Ammon's horn (tissue), 1 donor: ENCODE measurements around the gene MAP4K5.
"Not testable (repeated sequence)": the region's sequence is repeated elsewhere in the genome, so short reads cannot be mapped to it uniquely, and the experiment has no call there.

Source experiments
- DNase-seq: peaks from one replicate; pipeline ENCODE4 v3.0.0-alpha.2; 2016; ENCODE audit warnings: low spot score

The MAP4K5 gene

DNA sequence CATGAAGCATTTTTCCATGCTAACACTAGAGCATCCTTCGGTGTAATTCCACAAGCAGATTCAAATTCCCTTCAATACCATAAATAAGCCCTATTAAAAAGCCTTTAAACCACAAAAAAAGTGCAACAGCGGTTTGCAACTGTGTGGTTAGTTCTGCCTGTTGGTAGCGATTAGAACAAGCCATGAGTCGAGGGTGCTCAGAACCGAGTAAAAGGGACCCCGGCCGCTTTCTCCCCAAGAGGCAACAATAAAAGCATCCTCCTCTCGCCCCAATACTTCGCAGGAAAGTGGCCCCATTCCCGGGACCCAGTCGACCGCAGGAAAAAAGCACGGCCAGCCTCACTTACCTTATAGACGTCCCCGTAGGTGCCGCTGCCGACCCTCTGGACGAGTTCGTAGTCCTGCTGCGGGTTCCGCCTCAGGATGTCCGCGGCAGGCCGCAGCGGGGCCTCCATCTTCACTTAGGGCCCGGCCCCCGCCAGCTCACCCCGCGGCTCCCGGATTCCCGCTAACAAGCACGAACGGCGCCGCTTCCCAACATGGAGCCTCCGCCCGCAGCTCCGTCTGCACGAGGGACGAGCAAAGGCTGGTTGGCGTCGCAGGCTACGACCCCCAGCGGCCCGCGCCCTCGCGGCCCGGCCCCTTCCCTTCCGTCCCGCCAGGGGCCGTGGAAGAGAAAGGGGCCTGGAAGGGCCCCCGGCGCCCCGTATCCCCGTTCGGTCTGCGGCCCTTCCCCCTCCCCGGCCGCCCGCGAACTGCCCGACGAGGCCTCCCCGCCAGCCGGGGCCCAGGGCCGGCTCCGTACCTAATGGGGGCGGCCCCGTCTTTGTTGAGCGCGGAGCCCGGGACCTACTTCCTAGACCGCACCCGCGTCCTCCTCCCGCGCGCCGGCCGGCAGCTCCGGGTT is 521 bp downstream of the MAP4K5 start:
- DNase-seq = peak; percentile 49

DNA sequence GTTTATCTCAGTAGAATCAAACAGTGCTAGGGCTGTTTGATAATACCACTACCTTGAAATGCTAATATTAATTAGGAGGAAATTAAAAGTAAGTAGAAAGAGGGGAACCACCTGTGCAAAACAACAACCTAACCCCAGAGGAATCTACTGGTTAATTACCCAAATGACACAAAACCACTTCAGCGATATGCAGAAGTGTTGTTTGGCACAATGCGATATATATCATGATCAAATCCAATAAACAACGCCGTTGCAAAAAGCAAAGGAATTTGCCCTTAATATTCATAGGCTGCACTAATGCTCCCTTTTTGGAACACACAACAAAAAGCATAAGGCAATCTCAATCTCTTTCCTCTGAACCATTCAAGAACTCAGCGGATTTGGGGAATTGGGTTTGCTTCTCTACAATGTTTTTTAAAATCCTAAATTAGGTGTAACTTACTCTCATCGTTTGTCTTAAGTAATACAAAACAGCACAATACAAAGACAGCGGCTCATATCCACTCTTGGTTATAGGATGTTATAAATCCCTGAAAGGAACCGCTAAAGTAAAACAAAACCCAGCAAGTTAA is 1.5 kb downstream of the MAP4K5 start:
- no peak for DNase-seq

DNA sequence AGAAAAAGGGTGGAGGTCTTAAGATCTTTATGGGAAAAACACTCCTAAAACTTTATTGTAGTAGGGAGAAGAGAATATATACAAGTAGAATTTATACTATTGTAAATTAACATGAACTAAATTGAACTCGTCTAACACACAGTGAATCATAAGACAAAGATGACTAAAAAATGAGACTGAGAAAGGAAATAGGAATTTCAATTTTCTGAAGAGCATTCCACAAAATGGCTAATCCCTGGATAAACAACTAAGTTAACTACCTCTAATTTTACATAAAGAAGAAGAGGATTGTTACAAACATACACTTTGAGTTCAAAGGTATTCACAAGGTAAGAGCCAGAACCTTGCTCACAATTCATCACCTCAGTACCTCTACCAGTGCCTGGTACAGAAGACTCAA is 2.0 kb downstream of the MAP4K5 start:
- no peak for DNase-seq

DNA sequence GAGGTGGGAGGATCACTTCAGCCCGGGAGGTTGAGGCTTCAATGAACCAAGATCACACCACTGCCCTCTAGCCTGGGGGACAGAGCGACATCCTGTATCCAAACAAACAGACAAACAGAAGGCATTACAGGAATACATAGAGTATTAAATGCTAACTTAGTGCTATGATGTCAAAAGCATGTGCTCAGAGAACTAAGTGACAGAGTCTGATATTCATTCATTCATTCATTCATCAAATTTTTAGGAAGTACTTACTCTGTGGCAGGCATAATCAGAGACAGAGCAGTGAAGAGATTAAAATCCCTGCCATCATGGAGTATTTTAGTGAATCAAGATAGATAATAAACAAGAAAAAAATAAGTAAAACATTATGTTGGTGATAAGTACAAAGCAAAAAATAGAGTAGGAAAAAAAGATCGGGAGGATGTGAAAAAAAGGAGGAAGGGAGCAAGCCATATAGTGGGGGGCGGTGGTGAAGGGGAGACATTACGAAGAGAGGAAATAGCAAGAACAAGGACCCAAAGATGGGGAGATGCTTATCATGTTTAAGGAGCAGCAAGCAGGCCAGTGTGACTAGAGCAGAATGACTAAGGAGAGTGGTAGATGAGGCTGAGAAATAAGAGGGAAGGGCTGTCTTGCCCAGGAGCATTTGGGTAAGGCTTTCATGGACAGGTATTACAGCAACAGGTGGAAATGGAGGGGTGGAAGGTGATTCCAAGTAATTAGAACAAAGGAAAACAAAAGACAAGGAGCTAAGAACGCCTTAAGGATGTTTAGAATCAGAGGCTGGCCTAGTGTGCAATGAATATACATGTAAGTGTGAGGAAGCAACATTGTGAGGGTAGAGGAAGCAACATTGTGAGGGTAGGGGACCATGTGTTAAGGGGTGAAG is 2.8 kb downstream of the MAP4K5 start:
- DNase-seq = no peak

DNA sequence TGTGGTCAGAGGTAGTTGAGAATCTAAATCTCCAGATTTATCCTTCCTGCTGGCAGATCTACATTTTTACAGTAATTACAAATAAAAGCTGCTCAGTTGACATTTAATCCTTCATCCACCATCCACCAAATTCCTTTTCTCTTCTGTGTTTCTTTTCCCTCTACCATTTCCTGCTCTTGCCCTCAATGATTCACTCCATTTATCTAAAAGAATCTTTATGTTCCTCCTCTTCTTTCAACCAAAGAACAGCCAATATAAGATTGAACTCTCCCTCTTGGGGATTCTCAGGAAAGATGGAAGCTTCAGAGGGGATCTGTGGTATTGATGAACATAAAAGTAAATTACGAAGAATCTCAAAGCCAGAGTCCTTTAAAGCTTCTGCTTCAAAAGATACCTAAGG is 4.4 kb downstream of the MAP4K5 start:
- no peak for DNase-seq

DNA sequence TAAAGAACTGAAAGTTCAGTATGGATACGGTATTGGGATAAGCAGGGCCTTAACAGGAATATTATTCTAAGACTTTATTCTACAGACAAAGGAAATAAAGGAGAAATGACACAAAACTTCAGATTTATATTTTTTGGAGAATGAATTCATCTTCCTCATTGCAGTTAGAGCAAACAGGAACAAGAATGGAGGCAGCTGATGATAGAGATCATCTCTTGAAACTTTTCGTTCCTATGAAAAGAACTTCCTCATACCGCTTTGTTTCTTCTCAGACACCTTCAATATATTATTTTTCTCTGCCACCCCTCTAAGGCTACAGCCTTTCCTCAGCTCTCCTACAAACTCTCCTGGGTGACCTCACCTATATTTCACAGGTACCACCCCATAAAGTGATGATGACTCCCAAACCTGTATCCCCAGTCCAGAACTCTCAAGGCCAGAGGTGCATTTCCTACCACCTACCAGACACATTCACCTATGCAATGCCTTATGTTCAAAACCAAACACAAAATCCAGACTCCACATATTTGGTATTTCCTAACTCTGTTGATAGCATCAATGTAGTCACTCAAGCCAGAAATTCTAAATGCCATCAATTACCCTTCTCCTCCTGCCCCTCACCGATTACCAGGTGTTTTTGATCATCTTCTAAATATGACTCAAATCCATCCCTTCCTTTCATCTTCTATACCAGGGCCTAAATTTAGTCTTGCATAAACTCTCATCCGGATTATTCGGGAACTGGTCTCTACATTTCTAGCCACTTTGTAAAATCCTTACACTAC is 7.4 kb downstream of the MAP4K5 start:
- no peak for DNase-seq

DNA sequence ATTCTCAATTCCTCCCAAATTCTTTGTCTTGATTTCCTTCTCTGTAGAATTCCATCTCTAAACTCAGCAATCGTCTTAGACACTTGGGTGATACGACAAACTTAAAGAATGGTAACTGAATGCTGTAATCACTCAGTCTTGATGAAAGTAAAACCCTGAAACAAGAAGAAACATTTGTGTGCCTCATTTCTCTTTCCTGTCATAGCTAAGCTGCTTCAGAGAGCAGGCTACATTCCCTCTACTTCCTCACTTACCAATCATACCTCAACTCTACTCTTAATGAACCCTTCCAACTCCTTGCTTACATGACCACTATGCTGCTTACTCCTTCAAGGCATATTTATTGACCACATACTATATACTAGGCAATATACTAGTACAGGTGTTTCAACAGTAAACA is 8.3 kb downstream of the MAP4K5 start:
- DNase-seq = no peak

DNA sequence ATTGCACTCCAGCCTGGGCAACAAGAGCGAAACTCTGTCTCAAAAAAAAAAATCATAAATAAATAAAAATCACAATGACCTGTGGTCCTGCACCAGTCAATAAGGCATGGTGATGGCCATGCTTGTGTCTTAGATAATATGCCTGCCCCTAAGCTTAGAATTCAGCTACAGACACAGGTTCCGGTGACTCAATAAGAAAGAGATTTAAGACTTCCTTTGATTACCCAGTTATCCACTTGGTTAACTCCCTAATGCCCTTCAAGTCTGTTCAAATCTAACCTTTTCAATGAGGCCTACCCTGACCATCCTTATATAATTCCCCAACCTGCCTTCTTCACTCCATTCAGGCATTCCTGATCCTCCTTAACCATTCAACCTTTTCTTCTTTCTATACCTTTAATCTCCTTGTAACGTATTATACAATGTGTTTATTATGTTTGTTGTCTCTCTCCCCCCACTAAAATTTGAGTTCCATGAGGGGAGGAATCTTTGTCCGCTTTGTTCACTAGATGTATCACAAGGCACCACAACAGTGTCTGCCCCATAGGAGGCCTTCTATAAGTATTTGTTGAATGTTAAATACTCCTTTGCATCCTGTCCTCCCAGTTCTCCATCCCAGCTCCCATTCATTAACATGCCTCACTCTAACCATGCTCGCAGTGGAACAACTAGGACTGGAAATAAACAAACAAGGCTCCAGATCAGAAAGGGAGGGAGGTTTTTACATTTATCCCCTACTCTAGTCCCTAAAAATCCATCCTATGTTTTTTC is 8.9 kb downstream of the MAP4K5 start:
- no peak for DNase-seq

DNA sequence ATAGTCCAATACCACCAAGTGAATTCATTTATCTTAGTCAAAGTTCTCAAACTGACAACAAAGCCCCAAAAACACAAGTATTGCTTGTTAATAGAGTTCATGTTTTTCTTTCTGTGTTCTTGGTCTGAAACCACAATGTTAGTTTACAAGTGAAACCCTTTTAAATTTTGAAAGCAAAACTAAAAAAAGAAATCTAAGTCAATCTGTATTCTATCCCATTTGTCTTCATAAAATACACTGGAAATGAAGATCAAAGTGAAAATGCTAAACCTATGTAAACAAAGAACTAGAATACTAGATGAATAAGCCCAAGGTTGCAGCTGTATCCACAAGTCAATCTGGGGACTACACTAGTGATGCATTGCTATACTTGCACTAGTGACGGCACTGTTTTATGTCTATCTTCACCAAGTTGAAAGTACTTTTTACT is 10.4 kb downstream of the MAP4K5 start:
- no peak for DNase-seq

DNA sequence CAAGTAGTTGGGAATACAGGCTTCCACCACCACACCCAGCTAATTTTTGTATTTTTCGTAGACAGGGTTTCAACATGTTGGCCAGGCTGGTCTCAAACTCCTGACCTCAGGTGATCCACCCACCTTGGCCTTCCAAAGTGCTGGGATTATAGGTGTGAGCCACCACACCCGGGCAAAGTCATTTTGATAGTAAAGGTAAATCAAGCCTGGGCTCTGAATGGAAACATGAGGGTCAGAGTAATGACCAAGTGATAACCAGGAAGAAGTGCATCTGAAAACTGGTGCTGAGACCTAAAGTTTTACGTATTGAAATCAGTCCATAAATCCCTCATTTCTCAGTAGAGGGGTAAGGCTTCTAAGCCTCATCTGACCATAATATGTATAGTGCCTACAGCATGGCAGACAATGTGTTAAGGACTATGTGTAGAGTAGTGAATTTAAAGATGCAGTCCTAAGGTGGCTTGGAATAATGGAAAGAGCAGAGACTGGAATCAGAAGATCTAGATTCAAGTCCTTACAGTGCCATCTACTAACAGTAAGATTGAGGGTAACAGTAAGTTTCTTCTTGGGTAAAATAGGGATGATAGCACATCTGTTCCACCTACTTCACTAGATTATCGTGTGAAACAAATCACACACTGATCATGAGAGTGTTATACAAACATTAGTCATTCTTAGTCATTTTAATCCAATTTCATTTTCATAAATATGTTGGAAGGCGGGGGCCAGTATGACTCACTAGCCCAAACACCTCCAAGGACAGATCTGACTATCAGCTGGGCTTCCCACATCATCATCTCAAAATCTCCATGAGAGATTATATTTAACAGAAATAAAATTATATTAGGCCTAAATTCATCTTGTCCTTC is 11.2 kb downstream of the MAP4K5 start:
- peak; percentile 48 for DNase-seq

DNA sequence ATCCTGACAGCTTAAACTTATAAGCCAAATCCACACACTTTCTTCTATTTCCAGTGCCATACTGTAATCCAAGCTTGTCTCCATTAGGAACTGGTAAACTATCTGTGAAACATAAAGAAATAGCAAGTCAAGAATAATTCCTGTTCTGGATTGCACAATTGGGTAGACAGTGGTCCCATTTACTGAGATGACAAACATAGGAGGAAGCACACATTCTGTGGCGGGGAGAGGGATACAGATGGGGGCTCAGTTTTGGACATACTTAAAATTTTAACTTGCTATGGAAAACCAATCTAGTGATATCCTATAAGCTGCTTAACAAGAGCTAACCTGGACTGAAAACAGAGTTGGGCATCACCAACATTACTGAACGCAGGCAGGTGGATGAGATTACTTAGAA is 16.3 kb downstream of the MAP4K5 start:
- no peak for DNase-seq

DNA sequence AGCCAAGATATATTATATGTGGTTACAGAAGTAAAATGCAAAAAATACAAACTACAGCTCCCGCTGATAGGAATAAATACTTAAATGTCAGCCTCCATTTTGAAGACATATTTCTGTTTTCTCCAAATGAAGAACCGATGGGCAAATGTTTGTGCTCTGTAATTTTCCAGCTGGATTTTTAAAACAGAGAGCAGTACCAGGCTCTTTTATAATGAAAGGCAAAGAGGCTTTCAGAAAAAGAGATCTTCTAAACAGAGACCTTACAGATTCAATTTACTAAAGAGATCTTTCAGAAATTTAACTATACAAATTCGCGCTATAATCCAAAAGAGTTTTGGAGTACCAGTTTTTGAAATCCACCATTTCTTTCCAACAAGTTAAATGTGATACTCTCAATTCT is 19.9 kb downstream of the MAP4K5 start:
- DNase-seq = no peak

DNA sequence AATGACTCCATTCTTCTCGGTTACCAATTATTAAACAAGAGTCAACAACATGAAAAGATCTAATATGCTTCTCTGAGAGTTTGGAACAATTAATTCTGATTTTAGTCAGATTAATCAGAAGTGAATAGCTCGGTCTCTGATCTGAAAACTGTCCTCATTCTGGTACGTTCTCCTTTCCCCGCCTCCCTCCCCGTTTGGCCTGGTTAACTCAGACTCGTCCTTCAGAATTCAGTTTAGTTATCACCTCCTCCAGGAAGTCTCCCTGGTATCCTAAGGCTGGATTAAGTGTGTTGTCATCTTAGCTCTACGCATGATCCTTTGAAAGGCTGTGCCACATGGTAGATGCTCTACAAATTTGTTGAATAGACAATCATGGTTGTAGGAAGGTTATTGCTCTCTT is 22.2 kb downstream of the MAP4K5 start:
- no peak for DNase-seq

DNA sequence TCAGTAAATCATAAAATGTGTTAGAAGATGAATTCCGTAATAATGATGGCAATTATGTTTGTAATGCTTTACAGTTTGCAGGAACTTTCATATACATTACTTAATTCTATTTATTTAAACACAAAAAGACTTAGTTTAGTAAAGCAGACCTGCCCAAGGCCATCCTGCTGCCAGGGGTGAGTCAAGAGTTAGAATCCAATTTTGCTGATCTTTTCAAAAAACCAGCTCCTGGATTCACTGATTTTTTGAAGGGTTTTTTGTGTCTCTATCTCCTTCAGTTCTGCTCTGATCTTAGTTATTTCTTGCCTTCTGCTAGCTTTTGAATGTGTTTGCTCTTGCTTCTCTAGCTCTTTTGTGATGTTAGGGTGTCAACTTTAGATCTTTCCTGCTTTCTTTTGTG is 25.3 kb downstream of the MAP4K5 start:
- not testable (repeated sequence) for DNase-seq

DNA sequence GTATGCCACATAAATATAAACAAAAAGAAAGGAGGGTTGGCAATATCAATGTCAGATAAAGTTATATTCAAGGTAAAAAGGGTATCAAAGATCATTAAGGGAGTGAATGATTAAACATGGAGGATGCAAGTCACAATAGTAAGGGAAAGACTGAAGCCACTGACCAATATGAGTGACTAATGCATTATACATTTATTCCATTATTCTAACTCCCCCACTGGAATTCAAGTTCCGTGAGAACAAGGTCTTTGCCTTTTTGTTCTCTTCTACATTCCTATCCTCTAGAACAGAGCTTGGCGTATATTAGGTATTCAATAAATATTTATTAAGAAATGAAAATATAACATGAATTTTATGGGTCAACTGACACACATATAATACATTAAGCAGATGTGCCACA is 30.7 kb downstream of the MAP4K5 start:
- DNase-seq = no peak

DNA sequence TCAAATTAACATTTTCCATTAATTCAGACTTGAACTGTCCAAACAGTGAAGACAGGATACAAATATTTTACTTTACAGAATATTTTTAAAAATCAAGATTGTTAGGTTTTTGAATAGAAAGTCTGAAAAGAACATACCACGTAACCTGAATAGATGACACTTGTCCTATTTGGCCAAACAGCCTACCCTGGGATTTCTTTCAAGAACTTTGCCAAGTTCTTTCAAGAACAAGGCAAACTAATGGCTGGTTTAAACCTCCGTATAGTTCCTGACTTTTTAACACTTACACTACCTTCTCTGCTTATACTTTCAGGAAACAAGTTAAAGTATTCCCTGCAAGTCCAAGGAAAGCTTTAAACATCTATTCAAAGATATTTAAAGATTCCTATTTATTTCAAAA is 35.0 kb downstream of the MAP4K5 start:
- no peak for DNase-seq

DNA sequence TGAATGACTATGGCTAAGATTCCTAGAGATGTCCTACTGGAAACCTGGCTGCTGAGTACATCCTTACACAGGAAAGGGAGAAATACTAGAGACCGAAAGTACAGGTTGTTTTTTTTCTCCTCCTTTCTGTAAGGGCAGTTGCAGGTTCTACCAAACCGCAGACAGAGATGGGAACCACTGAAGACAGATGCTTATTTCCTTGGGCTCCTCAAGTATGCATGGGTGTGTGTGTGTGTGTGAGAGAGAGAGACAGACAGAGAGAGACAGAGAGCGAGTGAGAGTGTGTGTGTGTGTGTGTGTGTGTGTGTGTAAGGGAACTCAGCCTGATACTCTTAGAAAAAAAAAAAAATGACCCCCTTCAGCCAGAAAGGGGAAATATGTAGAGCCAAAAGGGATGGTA is 42.5 kb downstream of the MAP4K5 start:
- no peak for DNase-seq

DNA sequence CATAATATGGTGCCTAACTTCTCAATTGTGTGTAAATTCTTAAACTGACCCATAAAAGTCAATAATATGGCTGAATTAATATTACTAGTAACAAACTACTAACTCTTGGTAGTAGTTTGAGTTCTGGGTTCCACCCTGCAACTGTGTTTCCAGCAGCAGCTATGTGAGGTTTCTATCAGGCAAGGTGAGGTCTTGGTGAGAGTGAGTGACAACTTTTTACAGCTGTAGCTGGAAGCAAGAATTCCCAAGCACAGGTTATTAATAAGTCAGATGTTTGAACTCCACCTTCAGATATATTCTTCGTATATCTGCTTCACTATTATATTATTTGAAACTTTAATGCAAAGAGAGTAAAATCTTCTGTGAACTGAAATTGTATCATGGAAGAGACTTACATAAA is 43.8 kb downstream of the MAP4K5 start:
- DNase-seq = no peak

DNA sequence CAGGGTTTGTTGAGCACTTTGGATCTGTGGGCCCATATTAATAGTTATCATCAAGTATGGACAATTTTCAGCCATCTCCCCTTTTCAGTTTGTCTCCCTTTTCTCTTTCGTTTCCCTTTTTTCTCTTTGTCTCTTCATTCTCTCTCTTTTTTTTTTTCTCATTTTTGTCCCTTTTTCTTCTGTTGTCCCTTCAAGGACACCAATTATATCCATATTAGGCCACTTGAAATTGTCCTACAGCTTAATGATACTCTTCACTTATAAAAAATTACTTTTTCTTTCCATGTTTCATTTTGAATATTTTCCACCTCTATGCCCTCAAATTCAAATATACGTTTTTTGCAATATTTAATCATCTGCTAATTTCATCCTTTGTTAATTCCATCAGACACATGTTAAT is 53.3 kb downstream of the MAP4K5 start:
- no peak for DNase-seq

DNA sequence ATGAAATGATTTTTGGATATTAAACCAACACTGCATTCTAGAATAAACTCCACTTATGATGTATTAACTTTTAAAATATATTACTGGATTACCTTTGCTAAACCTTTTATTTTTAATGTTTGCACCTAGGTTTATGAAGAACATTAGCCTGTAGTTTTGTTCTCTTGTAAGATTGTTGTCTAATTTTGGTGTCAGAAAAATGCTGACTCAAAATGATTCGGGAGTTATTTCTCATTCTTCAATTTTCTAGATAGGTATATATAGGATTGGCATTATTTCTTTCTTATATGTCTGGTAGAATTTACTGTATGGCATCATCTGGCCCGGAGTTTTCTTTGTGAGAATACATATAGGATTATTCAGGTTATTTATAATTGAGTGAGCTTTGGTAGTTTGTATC is 54.6 kb downstream of the MAP4K5 start:
- DNase-seq = no peak
